Measurements from ENCODE around the gene NAA11. TPM values are rescaled to one million over a fixed set of nuclear protein-coding genes. Genes with fewer than 3 reads are reported as not detected.

NAA11 gene
- total RNA-seq, 2 donors from 2014 or later = 7.4 TPM; not detected in 1

DNA sequence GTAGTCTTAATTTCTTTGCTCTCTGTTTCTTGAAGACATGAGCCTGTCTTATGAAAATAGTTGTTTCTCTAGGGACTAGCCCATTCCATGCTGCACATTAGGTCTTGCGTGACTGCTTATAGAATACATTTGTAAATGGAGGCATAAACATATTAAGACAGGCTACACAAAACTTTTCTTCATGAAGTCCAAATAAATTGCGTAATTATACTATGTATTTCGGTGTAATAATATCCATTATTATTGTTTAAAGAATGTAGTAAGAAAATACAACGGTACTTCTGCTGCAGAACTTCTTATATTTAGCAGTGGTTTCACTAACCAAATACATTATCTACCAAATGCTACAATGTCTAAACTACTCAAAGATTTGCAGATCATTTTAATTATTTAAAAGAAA is 8.5 kb upstream of the NAA11 start:
- intact Hi-C loops (cut with DNase I) = no loop called here
- no peaks in the 10 kb centered on the region for H3K4me1 ChIP-seq (replicated peaks)
- 62% methylated on average over 4 of the region's 4 CpGs for WGBS
- TF ChIP-seq POLR2A (IDR thresholded peaks at IDR 0.05) (no peak), POLR2AphosphoS5 (IDR thresholded peaks at IDR 0.05) (no peak)
- TF ChIP-seq, protein P1, sequence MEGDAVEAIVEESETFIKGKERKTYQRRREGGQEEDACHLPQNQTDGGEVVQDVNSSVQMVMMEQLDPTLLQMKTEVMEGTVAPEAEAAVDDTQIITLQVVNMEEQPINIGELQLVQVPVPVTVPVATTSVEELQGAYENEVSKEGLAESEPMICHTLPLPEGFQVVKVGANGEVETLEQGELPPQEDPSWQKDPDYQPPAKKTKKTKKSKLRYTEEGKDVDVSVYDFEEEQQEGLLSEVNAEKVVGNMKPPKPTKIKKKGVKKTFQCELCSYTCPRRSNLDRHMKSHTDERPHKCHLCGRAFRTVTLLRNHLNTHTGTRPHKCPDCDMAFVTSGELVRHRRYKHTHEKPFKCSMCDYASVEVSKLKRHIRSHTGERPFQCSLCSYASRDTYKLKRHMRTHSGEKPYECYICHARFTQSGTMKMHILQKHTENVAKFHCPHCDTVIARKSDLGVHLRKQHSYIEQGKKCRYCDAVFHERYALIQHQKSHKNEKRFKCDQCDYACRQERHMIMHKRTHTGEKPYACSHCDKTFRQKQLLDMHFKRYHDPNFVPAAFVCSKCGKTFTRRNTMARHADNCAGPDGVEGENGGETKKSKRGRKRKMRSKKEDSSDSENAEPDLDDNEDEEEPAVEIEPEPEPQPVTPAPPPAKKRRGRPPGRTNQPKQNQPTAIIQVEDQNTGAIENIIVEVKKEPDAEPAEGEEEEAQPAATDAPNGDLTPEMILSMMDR (IDR thresholded peaks at IDR 0.05) = no peak
- H3K9me3 ChIP-seq = no peaks in the 10 kb centered on the region
- H3K4me3 ChIP-seq = no peak overlapping the region
- no peaks in the 10 kb centered on the region for H3K36me3 ChIP-seq
- DNase-seq (ENCODE audit: low spot score) = no peak
- no peaks in the 10 kb centered on the region for H3K27me3 ChIP-seq (replicated peaks; ENCODE audit: insufficient read depth)
- H3K27ac ChIP-seq = no peak overlapping the region

DNA sequence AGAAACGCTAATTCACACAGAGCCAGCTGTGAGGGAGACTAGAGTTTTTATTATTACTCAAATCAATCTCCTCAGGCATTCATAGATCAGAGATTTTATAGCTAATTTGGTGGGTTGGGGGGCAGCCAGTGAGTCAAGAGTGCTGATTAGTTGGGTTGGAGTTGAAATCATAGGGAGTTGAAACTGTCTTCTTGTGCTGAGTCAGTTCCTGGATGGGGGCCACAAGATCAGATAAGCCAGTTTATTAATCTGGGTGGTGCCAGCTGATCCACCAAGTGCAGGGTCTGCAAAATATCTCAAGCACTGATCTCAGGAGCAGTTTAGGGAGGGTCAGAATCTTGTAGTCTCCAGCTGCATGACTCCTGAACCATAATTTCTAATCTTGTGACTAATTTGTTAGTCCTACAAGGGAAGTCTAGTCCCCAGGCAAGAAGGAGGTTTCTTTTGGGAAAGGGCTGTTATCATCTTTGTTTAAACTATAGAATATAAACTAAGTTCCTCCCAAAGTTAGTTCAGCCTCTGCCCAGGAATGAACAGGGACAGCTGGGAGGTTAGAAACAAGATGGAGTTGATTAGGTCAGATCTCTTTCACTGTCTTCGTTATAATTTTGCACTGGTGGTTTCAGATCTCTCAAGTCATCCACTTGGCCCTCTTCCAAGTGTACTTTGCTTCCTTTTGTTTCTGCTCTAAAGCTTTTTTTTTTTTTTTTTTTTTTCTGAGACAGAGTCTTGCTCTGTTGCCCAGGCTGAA is 5.4 kb upstream of the NAA11 start:
- H3K27me3 ChIP-seq (replicated peaks; ENCODE audit: insufficient read depth) = no peaks in the 10 kb centered on the region
- H3K4me1 ChIP-seq (replicated peaks) = no peaks in the 10 kb centered on the region
- DNase-seq (ENCODE audit: low spot score) = no peak
- no peak overlapping the region for H3K27ac ChIP-seq
- no peaks in the 10 kb centered on the region for H3K36me3 ChIP-seq
- no peak overlapping the region for H3K4me3 ChIP-seq
- H3K9me3 ChIP-seq = no peaks in the 10 kb centered on the region
- no peak for TF ChIP-seq POLR2AphosphoS5 (IDR thresholded peaks at IDR 0.05)
- TF ChIP-seq, protein P1 (IDR thresholded peaks at IDR 0.05) = no peak
- no peak for TF ChIP-seq POLR2A (IDR thresholded peaks at IDR 0.05)
- intact Hi-C loops (cut with DNase I) = no loop called here
- WGBS = 44% methylated on average over 2 of the region's 2 CpGs

DNA sequence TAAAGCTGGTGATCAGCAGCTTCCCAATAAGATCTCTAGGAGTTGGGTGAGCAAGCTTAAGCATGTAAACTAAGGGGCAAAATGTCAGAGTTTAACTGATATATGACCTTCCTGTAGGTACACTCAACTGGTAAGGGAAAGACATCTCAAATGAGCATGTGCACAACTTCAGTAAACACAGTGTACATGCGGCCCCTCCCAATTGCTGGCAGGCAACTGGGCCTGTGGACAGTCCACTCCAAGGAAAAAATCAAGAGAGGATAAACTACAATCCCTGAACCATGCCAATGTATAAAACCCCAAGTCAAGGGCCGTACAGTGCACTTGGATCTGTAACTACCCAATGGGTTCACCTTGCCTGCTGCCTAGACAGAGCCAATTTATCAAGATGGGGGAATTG is 4.9 kb upstream of the NAA11 start:
- intact Hi-C loops (cut with DNase I) = no loop called here
- 92% methylated on average over 2 of the region's 2 CpGs for WGBS
- Histone ChIP-seq H3K9me3 (no peaks in the 10 kb centered on the region), H3K27me3 (replicated peaks; ENCODE audit: insufficient read depth) (no peaks in the 10 kb centered on the region), H3K36me3 (no peaks in the 10 kb centered on the region), H3K4me1 (replicated peaks) (no peaks in the 10 kb centered on the region), H3K27ac (no peak overlapping the region), H3K4me3 (no peak overlapping the region)
- TF ChIP-seq POLR2AphosphoS5 (IDR thresholded peaks at IDR 0.05) (no peak), POLR2A (IDR thresholded peaks at IDR 0.05) (no peak)
- TF ChIP-seq, protein P1 (IDR thresholded peaks at IDR 0.05) = no peak
- no peak for DNase-seq (ENCODE audit: low spot score)

DNA sequence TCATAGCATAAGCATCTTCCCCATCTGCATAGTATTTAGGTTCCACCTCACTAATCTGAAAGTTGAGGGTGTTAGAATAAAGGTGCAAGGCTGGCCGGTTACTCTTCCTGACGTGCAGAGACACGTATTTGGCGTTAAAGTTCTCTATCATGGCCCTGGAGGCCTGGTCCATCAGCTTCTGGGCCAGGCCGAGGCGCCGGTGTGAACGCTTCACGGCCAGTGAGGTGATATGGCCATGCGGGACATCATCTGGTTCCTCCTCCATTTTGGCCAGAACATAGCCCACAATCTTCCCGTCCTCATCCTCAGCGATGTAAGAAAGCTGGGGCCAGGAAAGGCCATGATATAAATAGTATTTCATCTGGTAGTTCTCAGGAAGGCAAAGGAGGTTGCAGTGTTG is 425 bp downstream of the NAA11 start:
- H3K27me3 ChIP-seq (replicated peaks; ENCODE audit: insufficient read depth) = no peaks in the 10 kb centered on the region
- no peak overlapping the region for H3K4me3 ChIP-seq
- no peaks in the 10 kb centered on the region for H3K9me3 ChIP-seq
- DNase-seq (ENCODE audit: low spot score) = no peak
- H3K4me1 ChIP-seq (replicated peaks) = no peaks in the 10 kb centered on the region
- no peak overlapping the region for H3K27ac ChIP-seq
- TF ChIP-seq POLR2A (IDR thresholded peaks at IDR 0.05) (no peak), POLR2AphosphoS5 (IDR thresholded peaks at IDR 0.05) (no peak)
- TF ChIP-seq, protein P1 (IDR thresholded peaks at IDR 0.05) = no peak
- WGBS = 94% methylated on average over 12 of the region's 12 CpGs
- intact Hi-C loops (cut with DNase I) = no loop called here
- H3K36me3 ChIP-seq = no peaks in the 10 kb centered on the region

DNA sequence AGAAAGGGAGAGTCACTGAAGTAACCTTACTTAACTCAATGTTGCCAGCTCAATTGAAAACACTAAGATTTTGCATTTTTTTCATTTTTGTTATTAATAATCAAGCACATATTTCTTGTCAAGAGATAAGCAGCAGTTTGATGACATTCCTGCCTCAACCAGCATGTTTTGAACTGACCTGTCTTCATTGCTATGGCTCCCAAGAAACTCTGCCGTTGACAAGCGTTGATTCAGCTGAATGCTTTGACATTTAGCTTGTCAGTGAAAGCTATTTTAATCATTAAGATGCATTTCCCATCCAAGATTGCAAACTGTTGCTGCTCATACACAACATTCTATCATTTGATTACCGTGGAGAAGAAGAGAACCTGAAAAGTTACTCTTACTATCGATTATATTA is 5.9 kb downstream of the NAA11 start:
- 85% methylated on average over 4 of the region's 4 CpGs for WGBS
- Histone ChIP-seq H3K27me3 (replicated peaks; ENCODE audit: insufficient read depth) (no peaks in the 10 kb centered on the region), H3K4me3 (no peak overlapping the region), H3K36me3 (no peaks in the 10 kb centered on the region), H3K4me1 (replicated peaks) (no peaks in the 10 kb centered on the region), H3K9me3 (no peaks in the 10 kb centered on the region), H3K27ac (no peak overlapping the region)
- TF ChIP-seq POLR2A (IDR thresholded peaks at IDR 0.05) (no peak), POLR2AphosphoS5 (IDR thresholded peaks at IDR 0.05) (no peak)
- TF ChIP-seq, protein P1 (IDR thresholded peaks at IDR 0.05) = no peak
- intact Hi-C loops (cut with DNase I) = no loop called here
- no peak for DNase-seq (ENCODE audit: low spot score)

Data from prostate gland (tissue), 2 donors.